ENCODE data around the gene ROBO2. TPM values are rescaled to one million over a fixed set of nuclear protein-coding genes. Genes with fewer than 3 reads are reported as not detected.

The ROBO2 gene
- total RNA-seq, 1 experiment from 2014 or later, result not detected

DNA sequence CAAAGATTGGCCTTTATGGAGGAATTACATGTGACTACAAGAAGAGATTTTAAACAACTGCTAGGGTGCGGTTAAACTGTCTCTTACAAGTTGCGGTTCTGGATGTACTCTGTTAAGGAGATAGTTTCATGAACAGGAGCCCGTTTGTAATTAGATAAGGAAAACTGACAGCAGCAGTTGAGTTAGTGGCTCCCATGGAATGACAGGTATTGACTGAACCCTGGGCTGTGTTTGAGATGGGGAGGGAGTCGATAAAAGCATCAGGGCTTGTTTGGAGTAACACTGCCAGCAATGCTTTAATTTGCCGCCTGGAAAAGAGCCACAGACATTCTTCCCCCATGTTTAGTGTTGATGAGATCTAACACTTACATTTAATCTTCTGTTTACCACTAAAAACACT, 139.9 kb downstream of the ROBO2 start:
- POLR2A ChIA-PET, result no interaction called here
- CTCF ChIA-PET, result no interaction called here
- Histone ChIP-seq H3K9me2 (ENCODE audit: insufficient read depth) (no peaks in the 10 kb centered on the region), H3K79me2 (ENCODE audit: insufficient read depth, low read length) (no peaks in the 10 kb centered on the region), H3K36me3 (ENCODE audit: control insufficient read depth in 1 of 2, insufficient read depth in 2 of 2, low read length in 2 of 2) (no peaks in the 10 kb centered on the region), H3K9me3 (ENCODE audit: control insufficient read depth in 1 of 2, insufficient read depth in 1 of 2, low read depth in 1 of 2, low read length in 2 of 2) (peaks cover 20 to 30% of the 10 kb centered on the region in 2 experiments; a peak in 2 of 4 replicates), H3K27me3 (ENCODE audit: insufficient read depth, low read length) (no peaks in the 10 kb centered on the region), H2AFZ (ENCODE audit: low read depth, low read length, poor library complexity, severe bottlenecking) (no peak overlapping the region), H3K4me1 (ENCODE audit: control insufficient read depth in 1 of 2, insufficient read depth in 2 of 2, low read length in 2 of 2) (no peaks in the 10 kb centered on the region), H3K4me3 (replicated peaks in 1 of 2; ENCODE audit: low read depth in 1 of 2, low read length in 2 of 2) (no peak overlapping the region), H4K20me1 (ENCODE audit: insufficient read depth) (no peaks in the 10 kb centered on the region), H3K27ac (ENCODE audit: low read depth, low read length) (no peak overlapping the region), H3K4me2 (ENCODE audit: low read length) (no peak overlapping the region), H3K9ac (ENCODE audit: low read length) (no peak overlapping the region)
- ATAC-seq (no peak), DNase-seq (ENCODE audit: low read depth, low spot score) (no peak)
- RAD21 ChIA-PET (ENCODE audit: low non-redundant PET in 1 of 2, low total read pairs in 2 of 2, uncharacterized antibody in 2 of 2, unreplicated experiment in 2 of 2), result no interaction called here
- TF ChIP-seq ELF1 (IDR thresholded peaks at IDR 0.05; ENCODE audit: borderline replicate concordance, low read depth) (no peak), TCF7L2 (IDR thresholded peaks at IDR 0.05; ENCODE audit: borderline replicate concordance, extremely low read depth, insufficient read depth, insufficient read length) (no peak), EGR1 (IDR thresholded peaks at IDR 0.05; ENCODE audit: low read depth) (no peak), JUND (IDR thresholded peaks at IDR 0.05) (no peak)
- TF ChIP-seq, protein P1, sequence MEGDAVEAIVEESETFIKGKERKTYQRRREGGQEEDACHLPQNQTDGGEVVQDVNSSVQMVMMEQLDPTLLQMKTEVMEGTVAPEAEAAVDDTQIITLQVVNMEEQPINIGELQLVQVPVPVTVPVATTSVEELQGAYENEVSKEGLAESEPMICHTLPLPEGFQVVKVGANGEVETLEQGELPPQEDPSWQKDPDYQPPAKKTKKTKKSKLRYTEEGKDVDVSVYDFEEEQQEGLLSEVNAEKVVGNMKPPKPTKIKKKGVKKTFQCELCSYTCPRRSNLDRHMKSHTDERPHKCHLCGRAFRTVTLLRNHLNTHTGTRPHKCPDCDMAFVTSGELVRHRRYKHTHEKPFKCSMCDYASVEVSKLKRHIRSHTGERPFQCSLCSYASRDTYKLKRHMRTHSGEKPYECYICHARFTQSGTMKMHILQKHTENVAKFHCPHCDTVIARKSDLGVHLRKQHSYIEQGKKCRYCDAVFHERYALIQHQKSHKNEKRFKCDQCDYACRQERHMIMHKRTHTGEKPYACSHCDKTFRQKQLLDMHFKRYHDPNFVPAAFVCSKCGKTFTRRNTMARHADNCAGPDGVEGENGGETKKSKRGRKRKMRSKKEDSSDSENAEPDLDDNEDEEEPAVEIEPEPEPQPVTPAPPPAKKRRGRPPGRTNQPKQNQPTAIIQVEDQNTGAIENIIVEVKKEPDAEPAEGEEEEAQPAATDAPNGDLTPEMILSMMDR (IDR thresholded peaks at IDR 0.05 in 2 of 3, conservative IDR thresholded peaks at IDR 0.05 in 1 of 3; ENCODE audit: borderline replicate concordance in 1 of 3, insufficient read depth in 1 of 3, low read depth in 2 of 3, low read length in 2 of 3), result no peak
- no TSS peak for BruUV-seq (replicated peaks)
- intact Hi-C loops (cut with micrococcal nuclease), result no loop called here

DNA sequence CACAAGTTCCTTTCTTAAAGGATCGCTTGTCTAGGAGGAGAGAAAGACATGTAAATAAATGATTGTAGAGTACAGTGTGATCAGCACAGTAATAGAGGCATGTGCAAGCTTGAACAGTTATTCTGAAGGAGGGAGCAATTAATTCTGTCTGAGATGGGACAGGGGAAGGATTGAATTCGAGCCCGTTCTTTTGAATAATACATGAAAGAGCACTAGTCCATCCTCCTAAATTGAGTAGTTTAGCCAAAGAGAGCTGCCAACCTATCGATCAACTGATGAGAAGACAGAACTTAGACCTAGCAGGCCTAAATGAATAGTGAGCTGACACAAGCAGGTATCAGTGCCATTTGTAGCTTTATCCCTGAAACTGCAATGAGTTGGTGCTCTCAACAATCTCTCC, 142.4 kb downstream of the ROBO2 start:
- POLR2A ChIA-PET, result no interaction called here
- H4K20me1 ChIP-seq (ENCODE audit: insufficient read depth), result no peaks in the 10 kb centered on the region
- H3K79me2 ChIP-seq (ENCODE audit: insufficient read depth, low read length), result no peaks in the 10 kb centered on the region
- CTCF ChIA-PET, result no interaction called here
- no peaks in the 10 kb centered on the region for H3K9me2 ChIP-seq (ENCODE audit: insufficient read depth)
- intact Hi-C loops (cut with micrococcal nuclease), result no loop called here
- no peak overlapping the region for H2AFZ ChIP-seq (ENCODE audit: low read depth, low read length, poor library complexity, severe bottlenecking)
- H3K36me3 ChIP-seq (ENCODE audit: control insufficient read depth in 1 of 2, insufficient read depth in 2 of 2, low read length in 2 of 2), result no peaks in the 10 kb centered on the region
- no TSS peak for BruUV-seq (replicated peaks)
- no peak overlapping the region for H3K9ac ChIP-seq (ENCODE audit: low read length)
- no peaks in the 10 kb centered on the region for H3K27me3 ChIP-seq (ENCODE audit: insufficient read depth, low read length)
- DNase-seq (ENCODE audit: low read depth, low spot score) (no peak), ATAC-seq (no peak)
- H3K9me3 ChIP-seq (ENCODE audit: control insufficient read depth in 1 of 2, insufficient read depth in 1 of 2, low read depth in 1 of 2, low read length in 2 of 2), result peaks cover 13 to 41% of the 10 kb centered on the region in 2 experiments; a peak in 2 of 4 replicates
- no peak overlapping the region for H3K4me2 ChIP-seq (ENCODE audit: low read length)
- H3K4me3 ChIP-seq (replicated peaks in 1 of 2; ENCODE audit: low read depth in 1 of 2, low read length in 2 of 2), result no peak overlapping the region
- no peak overlapping the region for H3K27ac ChIP-seq (ENCODE audit: low read depth, low read length)
- no peaks in the 10 kb centered on the region for H3K4me1 ChIP-seq (ENCODE audit: control insufficient read depth in 1 of 2, insufficient read depth in 2 of 2, low read length in 2 of 2)
- RAD21 ChIA-PET (ENCODE audit: low non-redundant PET in 1 of 2, low total read pairs in 2 of 2, uncharacterized antibody in 2 of 2, unreplicated experiment in 2 of 2), result no interaction called here
- no peak for TF ChIP-seq EGR1 (IDR thresholded peaks at IDR 0.05; ENCODE audit: low read depth)
- no peak for TF ChIP-seq ELF1 (IDR thresholded peaks at IDR 0.05; ENCODE audit: borderline replicate concordance, low read depth)
- TF ChIP-seq EZH2 (IDR thresholded peaks at IDR 0.05), result no peak
- TF ChIP-seq POLR2AphosphoS5 (IDR thresholded peaks at IDR 0.05; ENCODE audit: low read depth, low read length), result no peak
- TF ChIP-seq JUND (IDR thresholded peaks at IDR 0.05), result no peak
- no peak for TF ChIP-seq TCF7L2 (IDR thresholded peaks at IDR 0.05; ENCODE audit: borderline replicate concordance, extremely low read depth, insufficient read depth, insufficient read length)
- TF ChIP-seq, protein P1 (IDR thresholded peaks at IDR 0.05 in 2 of 3, conservative IDR thresholded peaks at IDR 0.05 in 1 of 3; ENCODE audit: borderline replicate concordance in 1 of 3, insufficient read depth in 1 of 3, low read depth in 2 of 3, low read length in 2 of 3), result no peak
- TF ChIP-seq, protein P2, sequence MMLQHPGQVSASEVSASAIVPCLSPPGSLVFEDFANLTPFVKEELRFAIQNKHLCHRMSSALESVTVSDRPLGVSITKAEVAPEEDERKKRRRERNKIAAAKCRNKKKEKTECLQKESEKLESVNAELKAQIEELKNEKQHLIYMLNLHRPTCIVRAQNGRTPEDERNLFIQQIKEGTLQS (IDR thresholded peaks at IDR 0.05), result no peak
- TF ChIP-seq EZH2phosphoT487 (IDR thresholded peaks at IDR 0.05; ENCODE audit: borderline replicate concordance), result no peak
- no peak for TF ChIP-seq ZNF274 (IDR thresholded peaks at IDR 0.05; ENCODE audit: low read depth, low read length)
- no peak for TF ChIP-seq SP1 (IDR thresholded peaks at IDR 0.05; ENCODE audit: low read depth)
- no peak for TF ChIP-seq SIN3A (IDR thresholded peaks at IDR 0.05; ENCODE audit: low read depth)
- TF ChIP-seq POLR2A (IDR thresholded peaks at IDR 0.05; ENCODE audit: borderline replicate concordance, extremely low read depth, insufficient read depth, insufficient read length), result no peak
- TF ChIP-seq RAD21 (IDR thresholded peaks at IDR 0.05; ENCODE audit: low read depth), result no peak

Measured in HCT116 (cell line).